DND-41 (cell line): Measurements from ENCODE around the gene RTN1.

Experiments used
- ATAC-seq: fragments of 200-7000 bp; cut with Tn5 transposase; 3 replicates; pipeline ENCODE4 v1.9.1; 2021; ENCODE audit warnings: low read depth; ENCODE audit not compliant: insufficient read depth
- DNase-seq: peaks from one replicate; pipeline ENCODE4 v3.0.0-alpha.2; 2020
- H2AFZ ChIP-seq: 2 replicates; pipeline ENCODE4 v1.6.0; 2012; ENCODE audit warnings: low read depth, low read length
- H3K27ac ChIP-seq: 2 replicates; pipeline ENCODE4 v1.5.1; 2012; ENCODE audit warnings: low read length, inconsistent platforms
- H3K27me3 ChIP-seq: fragments of 200-600 bp; sonication (generic); 2 replicates; pipeline ENCODE4 v1.6.0; 2012; ENCODE audit warnings: low read length, mild to moderate bottlenecking, inconsistent platforms; ENCODE audit not compliant: insufficient read depth, poor library complexity
- H3K36me3 ChIP-seq: 2 replicates; pipeline ENCODE4 v1.5.1; 2012; ENCODE audit warnings: low read length, inconsistent platforms; ENCODE audit not compliant: insufficient read depth
- H3K4me1 ChIP-seq: 2 replicates; pipeline ENCODE4 v1.5.1; 2012; ENCODE audit warnings: mild to moderate bottlenecking, low read length; ENCODE audit not compliant: insufficient read depth
- H3K4me2 ChIP-seq: 2 replicates; pipeline ENCODE4 v1.6.0; 2012; ENCODE audit warnings: mild to moderate bottlenecking, moderate library complexity, low read length, inconsistent platforms; ENCODE audit not compliant: insufficient read depth
- H3K4me3 ChIP-seq, 2 experiments: fragments of 200-600 bp in 1 of 2; shearing (Covaris generic) in 1 of 2; 2 replicates each; pipeline ENCODE4 v1.5.1; 2012 to 2016; ENCODE audit warnings: inconsistent platforms in 2 of 2, low read length in 2 of 2, mild to moderate bottlenecking in 2 of 2, low read depth in 1 of 2, moderate library complexity in 1 of 2
- H3K79me2 ChIP-seq: 2 replicates; pipeline ENCODE4 v1.6.0; 2012; ENCODE audit warnings: low read length, inconsistent platforms; ENCODE audit not compliant: insufficient read depth
- H3K9ac ChIP-seq: 2 replicates; pipeline ENCODE4 v1.6.0; 2012; ENCODE audit warnings: low read depth, mild to moderate bottlenecking, inconsistent platforms, low read length, moderate library complexity
- H3K9me3 ChIP-seq: 2 replicates; pipeline ENCODE4 v1.5.1; 2012; ENCODE audit warnings: low read length, moderate library complexity, mild to moderate bottlenecking, inconsistent platforms; ENCODE audit not compliant: insufficient read depth, severe bottlenecking
- H4K20me1 ChIP-seq: 2 replicates; pipeline ENCODE4 v1.6.0; 2012; ENCODE audit warnings: low read length; ENCODE audit not compliant: insufficient read depth
- EZH2 ChIP-seq: IDR thresholded peaks from 3 replicates; pipeline ENCODE4 v1.6.1; 2012; ENCODE audit warnings: borderline replicate concordance, low read depth, mild to moderate bottlenecking, moderate library complexity, low read length, inconsistent platforms; ENCODE audit not compliant: severe bottlenecking
- TF ChIP-seq, protein P1 (sequence below): IDR thresholded peaks from 2 replicates; pipeline ENCODE4 v1.5.1; 2012; ENCODE audit warnings: borderline replicate concordance, low read length, moderate library complexity, mild to moderate bottlenecking; ENCODE audit not compliant: poor library complexity, severe bottlenecking; ENCODE audit errors: extremely low read depth

The RTN1 gene

DNA sequence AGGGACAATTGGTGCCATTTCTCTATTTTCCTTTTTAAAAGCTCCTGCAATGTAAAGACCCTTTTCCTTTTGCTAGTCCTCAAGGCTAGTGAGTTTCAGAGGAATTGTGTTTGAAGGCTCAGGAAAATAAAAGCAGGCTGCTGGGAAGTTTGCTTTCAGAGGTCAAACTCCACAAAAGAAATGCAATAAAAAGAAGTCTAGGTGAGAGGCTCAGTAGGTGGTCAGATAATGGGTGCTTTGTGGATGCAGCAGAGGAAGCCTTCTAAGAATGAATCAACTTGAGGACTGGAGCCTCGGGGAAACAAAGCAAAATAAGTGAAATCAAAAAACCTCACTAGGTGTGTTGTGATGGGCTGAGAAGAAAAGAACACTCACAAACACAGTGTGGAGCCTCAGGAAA, 304.3 kb downstream of the RTN1 start:
- Histone ChIP-seq H3K4me1 (no peaks in the 10 kb centered on the region), H3K4me3 (no peak overlapping the region), H3K27ac (no peak overlapping the region), H3K9ac (no peak overlapping the region), H2AFZ (no peak overlapping the region), H4K20me1 (no peaks in the 10 kb centered on the region), H3K4me2 (no peak overlapping the region), H3K36me3 (no peaks in the 10 kb centered on the region), H3K27me3 (peaks cover 4% of the 10 kb centered on the region), H3K9me3 (no peaks in the 10 kb centered on the region), H3K79me2 (no peaks in the 10 kb centered on the region)
- ATAC-seq = no peak
- no peak for TF ChIP-seq EZH2
- TF ChIP-seq, protein P1, sequence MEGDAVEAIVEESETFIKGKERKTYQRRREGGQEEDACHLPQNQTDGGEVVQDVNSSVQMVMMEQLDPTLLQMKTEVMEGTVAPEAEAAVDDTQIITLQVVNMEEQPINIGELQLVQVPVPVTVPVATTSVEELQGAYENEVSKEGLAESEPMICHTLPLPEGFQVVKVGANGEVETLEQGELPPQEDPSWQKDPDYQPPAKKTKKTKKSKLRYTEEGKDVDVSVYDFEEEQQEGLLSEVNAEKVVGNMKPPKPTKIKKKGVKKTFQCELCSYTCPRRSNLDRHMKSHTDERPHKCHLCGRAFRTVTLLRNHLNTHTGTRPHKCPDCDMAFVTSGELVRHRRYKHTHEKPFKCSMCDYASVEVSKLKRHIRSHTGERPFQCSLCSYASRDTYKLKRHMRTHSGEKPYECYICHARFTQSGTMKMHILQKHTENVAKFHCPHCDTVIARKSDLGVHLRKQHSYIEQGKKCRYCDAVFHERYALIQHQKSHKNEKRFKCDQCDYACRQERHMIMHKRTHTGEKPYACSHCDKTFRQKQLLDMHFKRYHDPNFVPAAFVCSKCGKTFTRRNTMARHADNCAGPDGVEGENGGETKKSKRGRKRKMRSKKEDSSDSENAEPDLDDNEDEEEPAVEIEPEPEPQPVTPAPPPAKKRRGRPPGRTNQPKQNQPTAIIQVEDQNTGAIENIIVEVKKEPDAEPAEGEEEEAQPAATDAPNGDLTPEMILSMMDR = no peak
- no peak for DNase-seq

DNA sequence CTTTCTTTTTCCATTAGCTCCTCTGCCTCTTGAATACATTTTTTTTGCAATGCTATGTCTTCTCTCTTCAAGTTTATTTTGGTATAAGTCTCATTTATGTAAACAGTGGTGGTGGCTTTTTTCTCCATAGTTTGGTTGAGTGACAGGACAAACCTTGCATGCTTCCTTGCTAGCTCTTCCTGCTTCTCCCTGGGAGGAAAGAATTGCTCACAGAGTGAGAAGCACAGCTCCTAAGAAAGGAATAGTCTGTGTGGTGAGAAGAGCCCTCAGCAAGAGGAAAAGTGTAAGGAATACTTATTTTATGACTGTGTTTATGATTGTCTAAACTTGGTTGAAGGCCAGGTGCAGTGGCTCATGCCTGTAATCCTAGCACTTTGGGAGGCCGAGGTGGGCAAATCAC, 305.5 kb downstream of the RTN1 start:
- Histone ChIP-seq H3K4me3 (no peak overlapping the region), H3K27me3 (peaks cover 2% of the 10 kb centered on the region), H4K20me1 (no peaks in the 10 kb centered on the region), H3K4me2 (no peak overlapping the region), H3K36me3 (no peaks in the 10 kb centered on the region), H3K4me1 (no peaks in the 10 kb centered on the region), H3K9me3 (no peaks in the 10 kb centered on the region), H2AFZ (no peak overlapping the region), H3K27ac (no peak overlapping the region), H3K79me2 (no peaks in the 10 kb centered on the region), H3K9ac (no peak overlapping the region)
- DNase-seq (no peak), ATAC-seq (no peak)
- TF ChIP-seq EZH2 = no peak
- TF ChIP-seq, protein P1 = no peak

DNA sequence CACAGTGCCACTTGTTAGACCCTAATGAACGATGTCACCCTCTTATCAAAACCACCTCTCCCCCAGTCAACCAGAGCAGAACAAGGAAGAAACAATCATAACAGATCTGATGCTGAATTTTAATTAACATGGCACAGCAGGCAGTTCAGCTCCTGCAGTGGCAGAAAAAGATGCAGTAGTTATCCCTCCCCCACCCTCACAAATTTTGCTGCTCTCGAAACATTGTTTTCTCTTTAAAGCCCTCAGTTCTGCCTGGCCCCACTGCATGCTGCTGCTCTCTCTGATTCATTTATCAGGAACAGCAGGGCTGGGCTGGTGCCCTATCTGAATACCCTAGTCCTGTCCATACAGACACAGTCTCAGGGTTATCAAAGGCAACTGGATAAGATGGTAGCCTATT, 306.2 kb downstream of the RTN1 start:
- ATAC-seq = no peak
- H3K4me2 ChIP-seq = no peak overlapping the region
- no peaks in the 10 kb centered on the region for H3K36me3 ChIP-seq
- no peaks in the 10 kb centered on the region for H3K79me2 ChIP-seq
- H2AFZ ChIP-seq = no peak overlapping the region
- no peak overlapping the region for H3K27ac ChIP-seq
- no peaks in the 10 kb centered on the region for H3K4me1 ChIP-seq
- no peak for DNase-seq
- no peak overlapping the region for H3K9ac ChIP-seq
- H3K27me3 ChIP-seq = peaks cover 2% of the 10 kb centered on the region
- H4K20me1 ChIP-seq = no peaks in the 10 kb centered on the region
- no peaks in the 10 kb centered on the region for H3K9me3 ChIP-seq
- no peak overlapping the region for H3K4me3 ChIP-seq
- TF ChIP-seq, protein P1 = no peak

DNA sequence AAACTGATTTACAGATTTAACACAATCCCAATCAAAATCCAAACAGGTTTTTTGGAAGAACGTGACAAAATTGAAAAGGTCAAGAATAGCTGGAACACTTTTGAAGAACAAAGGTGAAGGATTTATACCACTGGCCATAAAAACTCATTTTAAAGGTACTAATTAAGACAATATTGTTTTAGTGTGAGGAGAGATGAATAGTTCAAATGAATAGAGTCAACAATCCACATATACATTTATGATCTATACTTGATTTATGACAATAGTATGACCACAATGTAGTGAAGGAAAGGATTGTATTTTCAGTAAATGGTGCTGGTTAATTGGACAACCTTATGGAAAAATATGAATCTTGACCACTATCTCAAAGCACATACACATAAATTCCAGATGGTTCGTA, 323.3 kb downstream of the RTN1 start:
- DNase-seq (no peak), ATAC-seq (no peak)
- TF ChIP-seq, protein P1 = no peak
- TF ChIP-seq EZH2 = no peak
- no peak overlapping the region for H3K4me2 ChIP-seq
- H3K27ac ChIP-seq = no peak overlapping the region
- no peaks in the 10 kb centered on the region for H3K27me3 ChIP-seq
- H3K4me1 ChIP-seq = no peaks in the 10 kb centered on the region
- H3K4me3 ChIP-seq = no peak overlapping the region
- H2AFZ ChIP-seq = no peak overlapping the region
- no peaks in the 10 kb centered on the region for H4K20me1 ChIP-seq
- H3K36me3 ChIP-seq = no peaks in the 10 kb centered on the region
- H3K9ac ChIP-seq = no peak overlapping the region
- H3K9me3 ChIP-seq = peaks cover 4% of the 10 kb centered on the region
- H3K79me2 ChIP-seq = no peaks in the 10 kb centered on the region
